Fibroblast of the aortic adventitia (primary cell): ENCODE data around the gene RPS6KA5. TPM values are rescaled to one million over a fixed set of nuclear protein-coding genes. Genes with fewer than 3 reads are reported as not detected.

Experiments
- DNase-seq: peaks from one replicate; pipeline ENCODE4 v3.0.0-alpha.2; 2010; ENCODE audit warnings: low read depth
- H3K4me3 ChIP-seq: 2 replicates; pipeline ENCODE4 v1.5.1; 2011; ENCODE audit warnings: low read depth, mild to moderate bottlenecking, control low read depth, low read length, moderate library complexity
- total RNA-seq: library from RNA; depleted of rRNA; stranded (reverse); fragments of >200 nt; gene quantifications from 2 replicates; pipeline ENCODE4 v1.2.3, GENCODE V29; 2012; ENCODE audit warnings: low replicate concordance
- TF ChIP-seq, protein P1 (sequence below): IDR thresholded peaks from 2 replicates; pipeline ENCODE4 v1.5.1; 2011; ENCODE audit warnings: mild to moderate bottlenecking, low read length, control low read depth, inconsistent platforms; ENCODE audit not compliant: insufficient read depth

RPS6KA5 gene
- total RNA-seq, 1 donor = 5.0 TPM

DNA sequence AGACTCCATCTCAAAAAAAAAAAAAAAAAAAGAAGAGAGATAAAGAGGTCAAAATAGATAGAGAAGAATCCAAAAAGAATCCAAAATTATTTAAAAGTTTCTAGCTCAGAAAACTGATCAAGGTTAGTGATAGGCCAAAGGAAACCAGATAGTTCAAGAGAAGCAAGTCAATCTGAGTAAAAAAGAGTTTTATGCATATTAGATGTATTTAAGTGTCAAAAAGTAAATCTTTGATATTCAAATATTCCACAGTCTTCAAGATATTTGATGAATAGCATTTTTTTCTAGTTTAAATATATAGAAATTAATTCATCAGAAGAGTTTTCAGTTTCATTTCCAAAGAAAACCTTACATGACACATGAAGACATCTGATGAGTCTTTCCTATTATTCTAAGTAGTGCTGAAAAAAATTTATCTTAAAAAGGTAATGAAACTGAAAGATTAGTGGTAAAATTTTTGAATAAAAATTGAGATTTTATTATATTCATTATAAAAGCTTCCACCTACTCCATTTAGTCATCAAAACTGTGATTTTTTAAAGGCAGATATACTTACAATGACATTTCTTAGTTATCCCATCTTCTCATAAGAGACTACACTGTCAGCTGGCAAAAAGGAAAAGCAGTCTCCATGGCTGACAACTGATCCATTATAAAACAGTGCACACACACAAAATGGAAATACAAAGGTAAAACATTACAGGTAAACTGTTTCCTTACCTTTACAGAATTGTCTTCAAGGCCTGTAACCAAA, 68.6 kb downstream of the RPS6KA5 start:
- TF ChIP-seq, protein P1, sequence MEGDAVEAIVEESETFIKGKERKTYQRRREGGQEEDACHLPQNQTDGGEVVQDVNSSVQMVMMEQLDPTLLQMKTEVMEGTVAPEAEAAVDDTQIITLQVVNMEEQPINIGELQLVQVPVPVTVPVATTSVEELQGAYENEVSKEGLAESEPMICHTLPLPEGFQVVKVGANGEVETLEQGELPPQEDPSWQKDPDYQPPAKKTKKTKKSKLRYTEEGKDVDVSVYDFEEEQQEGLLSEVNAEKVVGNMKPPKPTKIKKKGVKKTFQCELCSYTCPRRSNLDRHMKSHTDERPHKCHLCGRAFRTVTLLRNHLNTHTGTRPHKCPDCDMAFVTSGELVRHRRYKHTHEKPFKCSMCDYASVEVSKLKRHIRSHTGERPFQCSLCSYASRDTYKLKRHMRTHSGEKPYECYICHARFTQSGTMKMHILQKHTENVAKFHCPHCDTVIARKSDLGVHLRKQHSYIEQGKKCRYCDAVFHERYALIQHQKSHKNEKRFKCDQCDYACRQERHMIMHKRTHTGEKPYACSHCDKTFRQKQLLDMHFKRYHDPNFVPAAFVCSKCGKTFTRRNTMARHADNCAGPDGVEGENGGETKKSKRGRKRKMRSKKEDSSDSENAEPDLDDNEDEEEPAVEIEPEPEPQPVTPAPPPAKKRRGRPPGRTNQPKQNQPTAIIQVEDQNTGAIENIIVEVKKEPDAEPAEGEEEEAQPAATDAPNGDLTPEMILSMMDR = no peak
- no peak for DNase-seq
- H3K4me3 ChIP-seq = no peak overlapping the region

DNA sequence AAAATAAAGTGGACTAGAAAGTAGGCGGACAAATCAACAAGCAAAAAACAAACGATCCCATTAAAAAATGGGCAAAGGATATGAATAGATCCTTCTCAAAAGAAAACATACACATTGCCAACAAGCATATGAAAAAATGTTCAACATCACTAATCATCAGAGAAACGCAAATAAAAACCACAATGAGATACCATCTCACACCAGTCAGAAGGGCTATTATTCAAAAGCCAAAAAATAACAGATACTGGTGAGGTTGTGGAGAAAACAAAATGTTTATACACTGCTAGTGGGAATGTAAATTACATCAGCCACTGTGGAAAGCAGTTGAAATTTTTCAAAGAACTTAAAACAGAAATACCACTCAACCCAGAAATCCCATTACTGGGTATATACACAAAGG, 70.3 kb downstream of the RPS6KA5 start:
- H3K4me3 ChIP-seq = no peak overlapping the region
- TF ChIP-seq, protein P1 = no peak
- no peak for DNase-seq

DNA sequence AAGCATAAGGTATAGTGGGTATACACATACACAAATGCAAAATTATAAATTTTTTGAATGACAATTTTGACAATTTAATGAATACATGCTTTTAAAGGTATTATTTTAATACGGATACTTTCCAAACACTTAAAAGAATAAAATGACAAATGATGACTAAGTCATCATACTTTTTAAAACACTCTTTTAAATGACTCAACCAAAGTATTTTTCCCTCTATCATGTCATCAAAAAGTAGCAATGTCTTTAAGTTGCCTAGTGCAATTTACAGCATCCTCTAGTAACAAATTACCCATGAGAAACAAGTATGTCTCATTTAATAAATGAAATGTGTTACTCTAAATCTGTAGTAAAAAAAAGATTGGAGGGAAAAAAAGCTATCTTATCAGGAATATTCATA, 73.3 kb downstream of the RPS6KA5 start:
- H3K4me3 ChIP-seq = no peak overlapping the region
- TF ChIP-seq, protein P1 = no peak
- no peak for DNase-seq

DNA sequence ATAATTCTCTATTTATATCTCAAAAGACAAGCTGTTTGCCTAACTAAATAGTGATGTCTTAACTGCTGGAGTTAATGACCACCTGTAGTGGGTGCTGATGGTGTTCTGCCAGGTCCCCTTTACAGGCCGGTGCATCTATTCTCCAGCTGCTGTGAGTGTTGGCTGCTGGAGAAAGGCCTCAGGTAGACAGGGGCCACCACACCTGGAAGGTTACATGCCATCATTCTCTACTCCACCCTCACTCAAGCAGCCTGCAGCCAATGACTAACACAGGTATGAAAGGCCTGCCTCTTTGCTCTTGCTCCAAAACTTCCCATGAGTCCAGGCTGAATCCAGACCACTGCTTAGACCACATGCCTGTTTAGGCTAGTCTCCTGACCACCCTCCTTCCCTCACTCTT, 73.9 kb downstream of the RPS6KA5 start:
- no peak for DNase-seq
- H3K4me3 ChIP-seq = no peak overlapping the region
- TF ChIP-seq, protein P1 = no peak

DNA sequence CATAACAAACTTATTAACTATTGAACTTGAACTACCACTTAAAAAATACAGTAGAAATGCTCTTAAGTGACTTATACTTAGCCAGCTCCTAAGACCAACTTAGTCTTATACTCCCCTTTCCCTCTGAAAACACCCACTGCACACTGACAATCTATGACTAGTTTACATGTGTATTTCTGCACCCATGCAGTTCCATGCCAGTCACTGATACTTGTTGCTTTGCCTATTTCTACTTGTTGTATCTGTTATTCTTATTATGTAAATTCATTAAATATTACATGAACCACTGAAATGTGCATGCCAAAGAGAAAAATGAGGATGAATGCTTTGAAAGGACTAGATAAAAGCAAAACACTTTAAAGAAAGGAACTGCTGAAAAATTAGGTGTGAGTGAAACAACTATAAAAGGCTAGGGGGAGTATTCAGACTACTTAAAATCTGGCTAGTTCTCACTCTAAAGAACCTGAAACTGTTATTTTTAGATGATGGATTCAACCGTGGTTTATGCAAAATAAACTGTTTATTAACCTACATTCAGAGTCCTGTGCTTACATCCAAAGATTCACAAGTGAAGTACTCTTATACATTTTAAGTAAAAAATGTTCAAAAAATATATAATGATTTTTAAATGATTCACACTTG, 74.7 kb downstream of the RPS6KA5 start:
- no peak overlapping the region for H3K4me3 ChIP-seq
- TF ChIP-seq, protein P1 = no peak
- DNase-seq = no peak

DNA sequence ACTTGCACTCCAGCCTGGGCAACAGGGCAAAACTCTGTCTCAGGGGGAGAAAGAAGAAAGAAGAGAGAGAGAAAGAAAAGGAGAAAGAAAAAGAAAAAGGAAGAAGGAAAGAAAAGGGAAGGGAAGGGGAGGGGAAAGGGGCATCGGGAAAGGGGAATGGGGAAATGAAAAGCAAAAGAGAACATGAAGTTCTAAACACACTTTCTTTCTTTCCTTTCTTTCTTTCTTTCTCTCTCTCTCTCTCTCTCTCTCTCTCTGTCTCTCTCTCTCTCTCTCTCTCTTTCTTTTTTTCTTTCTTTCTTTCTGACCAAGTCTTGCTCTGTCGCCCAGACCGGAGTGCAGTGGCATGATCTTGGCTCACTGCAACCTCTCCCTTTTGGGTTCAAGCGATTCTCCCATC, 76.9 kb downstream of the RPS6KA5 start:
- no peak for DNase-seq
- no peak overlapping the region for H3K4me3 ChIP-seq
- TF ChIP-seq, protein P1 = no peak
